ENCODE measurements around the gene MRPL28.
"Not testable (repeated sequence)": the region's sequence is repeated elsewhere in the genome, so short reads cannot be mapped to it uniquely, and the experiment has no call there.

The MRPL28 gene

GRCh38 chr16:359871-360697, 10.3 kb downstream of the MRPL28 start:
- no peak for DNase-seq (ENCODE audit: low read depth)

GRCh38 chr16:359067-359763, 11.1 kb downstream of the MRPL28 start:
- DNase-seq (ENCODE audit: low read depth) = no peak

GRCh38 chr16:356741-357140, 13.6 kb downstream of the MRPL28 start:
- DNase-seq (ENCODE audit: low read depth) = no peak

GRCh38 chr16:354971-355461, 15.3 kb downstream of the MRPL28 start:
- DNase-seq (ENCODE audit: low read depth) = no peak

- no peak for DNase-seq (ENCODE audit: low read depth)
Observed at GRCh38 chr16:354291-354881, 16.0 kb downstream of the MRPL28 start.

GRCh38 chr16:353404-354290, 16.7 kb downstream of the MRPL28 start:
- DNase-seq (ENCODE audit: low read depth) = no peak

GRCh38 chr16:352547-353403, 17.6 kb downstream of the MRPL28 start, which contains the start of gene AXIN1:
Gene AXIN1, minus strand, starts transcription at chr16:352723. Its CDS starts 5,698 bp downstream, at chr16:347025.
- DNase-seq (ENCODE audit: low read depth) = peak; percentile 82

- no peak for DNase-seq (ENCODE audit: low read depth)
Observed at GRCh38 chr16:351804-352520, 18.4 kb downstream of the MRPL28 start.

- no peak for DNase-seq (ENCODE audit: low read depth)
Observed at GRCh38 chr16:350203-350602, 20.1 kb downstream of the MRPL28 start.

GRCh38 chr16:349211-349610, 21.1 kb downstream of the MRPL28 start:
- no peak for DNase-seq (ENCODE audit: low read depth)

- DNase-seq (ENCODE audit: low read depth) = not testable (repeated sequence)
Observed at GRCh38 chr16:348495-348894, 21.8 kb downstream of the MRPL28 start.

- DNase-seq (ENCODE audit: low read depth) = no peak
Observed at GRCh38 chr16:347203-347602, 23.1 kb downstream of the MRPL28 start.

- no peak for DNase-seq (ENCODE audit: low read depth)
Observed at GRCh38 chr16:346587-346986, 23.8 kb downstream of the MRPL28 start.

- no peak for DNase-seq (ENCODE audit: low read depth)
Observed at GRCh38 chr16:345772-346171, 24.6 kb downstream of the MRPL28 start.

GRCh38 chr16:342455-343213, 27.7 kb downstream of the MRPL28 start:
- no peak for DNase-seq (ENCODE audit: low read depth)

GRCh38 chr16:341974-342336, 28.4 kb downstream of the MRPL28 start:
- not testable (repeated sequence) for DNase-seq (ENCODE audit: low read depth)

GRCh38 chr16:341095-341973, 29.0 kb downstream of the MRPL28 start:
- not testable (repeated sequence) for DNase-seq (ENCODE audit: low read depth)

GRCh38 chr16:340370-341091, 29.8 kb downstream of the MRPL28 start:
- no peak for DNase-seq (ENCODE audit: low read depth)

Measured in CMK (cell line).